GM10847 (cell line): ENCODE results near the gene ARHGAP20.

Source experiments
- POLR2A ChIP-seq: IDR thresholded peaks from 2 replicates; pipeline ENCODE4 v1.6.1; 2011; ENCODE audit not compliant: insufficient read length; ENCODE audit errors: extremely low read depth

Gene ARHGAP20

GRCh38 chr11:110689306-110689705, 22.9 kb downstream of the ARHGAP20 start:
- no peak for TF ChIP-seq POLR2A

- TF ChIP-seq POLR2A, result no peak
These were observed 32.8 kb downstream of the ARHGAP20 start for GRCh38 chr11:110679323-110679975.

GRCh38 chr11:110675548-110675947, 36.7 kb downstream of the ARHGAP20 start:
- TF ChIP-seq POLR2A, result no peak

GRCh38 chr11:110665689-110666465, 46.4 kb downstream of the ARHGAP20 start:
- no peak for TF ChIP-seq POLR2A

- no peak for TF ChIP-seq POLR2A
These were observed 56.3 kb downstream of the ARHGAP20 start for GRCh38 chr11:110655967-110656366.

- TF ChIP-seq POLR2A, result no peak
These were observed 57.8 kb downstream of the ARHGAP20 start for GRCh38 chr11:110654456-110654855.

- no peak for TF ChIP-seq POLR2A
These were observed 67.0 kb downstream of the ARHGAP20 start for GRCh38 chr11:110645253-110645652.

GRCh38 chr11:110634370-110634769, 77.9 kb downstream of the ARHGAP20 start:
- TF ChIP-seq POLR2A, result no peak

- no peak for TF ChIP-seq POLR2A
These were observed 80.7 kb downstream of the ARHGAP20 start for GRCh38 chr11:110631551-110631950.

- TF ChIP-seq POLR2A, result no peak
These were observed 82.6 kb downstream of the ARHGAP20 start for GRCh38 chr11:110629594-110629993.

GRCh38 chr11:110621826-110622225, 90.4 kb downstream of the ARHGAP20 start:
- TF ChIP-seq POLR2A, result no peak

GRCh38 chr11:110614031-110614430, 98.2 kb downstream of the ARHGAP20 start:
- TF ChIP-seq POLR2A, result no peak

GRCh38 chr11:110613197-110613918, 98.9 kb downstream of the ARHGAP20 start:
- no peak for TF ChIP-seq POLR2A

- TF ChIP-seq POLR2A, result no peak
These were observed 105.8 kb downstream of the ARHGAP20 start for GRCh38 chr11:110606415-110606814.

- TF ChIP-seq POLR2A, result no peak
These were observed 110.3 kb downstream of the ARHGAP20 start for GRCh38 chr11:110601936-110602335.

- TF ChIP-seq POLR2A, result no peak
These were observed 111.9 kb downstream of the ARHGAP20 start for GRCh38 chr11:110600322-110600721.
